ENCODE data around the gene HNRNPK. TPM values are rescaled to one million over a fixed set of nuclear protein-coding genes. Genes with fewer than 3 reads are reported as not detected.

Gene HNRNPK
- total and polyA plus RNA-seq, 10 of the 15 experiments (the other 5 are each of a cell fraction or from before 2014, with no cell fraction given), result 235 to 970 (median 652) TPM

- H2AFZ ChIP-seq (ENCODE audit: control insufficient read depth, low read depth, low read length), result no peak overlapping the region
- no peaks in the 10 kb centered on the region for H3K79me2 ChIP-seq (ENCODE audit: control insufficient read depth, insufficient read depth, low read length)
- ChIA-PET CTCF (interaction anchor here (0.8 to 1.1 kb wide), 4 partner anchors 9 to 330 kb away, joined by 3 to 5 read pairs (median 4); partner anchors contain the start of gene KIF27), SMC1A (ENCODE audit: uncharacterized antibody, unreplicated experiment) (interaction anchor here (0.6 to 0.9 kb wide), 2 partner anchors 9 to 439 kb away, joined by 3 read pairs; no protein-coding TSS in a partner anchor), POLR2A (no interaction called here), RAD21 (ENCODE audit: unreplicated experiment) (no interaction called here)
- intact Hi-C loops (cut with micrococcal nuclease; ENCODE audit: unreplicated experiment), result no loop called here
- in situ Hi-C loops (cut with MboI), result no loop called here
- no peak overlapping the region for H3K27ac ChIP-seq (ENCODE audit: control insufficient read depth, insufficient read depth)
- ATAC-seq (peak; percentile 38), FAIRE-seq (no peak), DNase-seq (ENCODE audit: low read depth, low spot score) (no peak)
- no peaks in the 10 kb centered on the region for H3K27me3 ChIP-seq (replicated peaks in 1 of 2; ENCODE audit: control insufficient read depth in 2 of 2, insufficient read depth in 2 of 2, low read length in 1 of 2)
- no peak overlapping the region for H3K4me3 ChIP-seq
- no peaks in the 10 kb centered on the region for H3K9me3 ChIP-seq (replicated peaks; ENCODE audit: control insufficient read depth, insufficient read depth, low read length)
- WGBS (ENCODE audit: insufficient coverage, insufficient replicate concordance, low lambda C conversion rate, missing lambda C conversion rate), result 84% methylated on average over 5 of the region's 5 CpGs
- BruUV-seq (replicated peaks), result no TSS peak
- no peak overlapping the region for H3K9ac ChIP-seq (ENCODE audit: control insufficient read depth, insufficient read depth, low read length)
- no peaks in the 10 kb centered on the region for H4K20me1 ChIP-seq (ENCODE audit: control insufficient read depth, insufficient read depth)
- no peak overlapping the region for H3K4me2 ChIP-seq (ENCODE audit: control insufficient read depth, insufficient read depth)
- no peaks in the 10 kb centered on the region for H3K36me3 ChIP-seq (ENCODE audit: control insufficient read depth in 2 of 2, insufficient read depth in 2 of 2, low read length in 1 of 2)
- TF ChIP-seq IKZF1 (conservative IDR thresholded peaks at IDR 0.05), result 0 out of 2 replicates have a peak, but pooled peaks have one; percentile 15
- TF ChIP-seq E4F1 (IDR thresholded peaks at IDR 0.05; ENCODE audit: borderline replicate concordance, partially characterized antibody), result no peak
- TF ChIP-seq IRF4 (IDR thresholded peaks at IDR 0.05; ENCODE audit: low read depth, low read length), result no peak
- TF ChIP-seq SP1 (IDR thresholded peaks at IDR 0.05; ENCODE audit: low read depth, low read length), result no peak
- H3K4me1 ChIP-seq (ENCODE audit: control insufficient read depth, insufficient read depth, low read length), result no peaks in the 10 kb centered on the region
Measured at GRCh38 chr9:83930881-83931280, 49.1 kb downstream of the HNRNPK start.

- ChIA-PET SMC1A (ENCODE audit: uncharacterized antibody, unreplicated experiment) (interaction anchor here (0.6 to 1.0 kb wide), 2 partner anchors 26 to 438 kb away, joined by 3 to 5 read pairs; no protein-coding TSS in a partner anchor), POLR2A (no interaction called here)
- ATAC-seq, result no peak
- TF ChIP-seq NBN (IDR thresholded peaks at IDR 0.05), result no peak
- no peak for TF ChIP-seq ESRRA (IDR thresholded peaks at IDR 0.05; ENCODE audit: low read length)
- TF ChIP-seq ZNF592 (IDR thresholded peaks at IDR 0.05), result no peak
- no peak for TF ChIP-seq MTA3 (IDR thresholded peaks at IDR 0.05; ENCODE audit: borderline replicate concordance, low read length)
- TF ChIP-seq EED (IDR thresholded peaks at IDR 0.05; ENCODE audit: low read depth), result no peak
- TF ChIP-seq TAF1 (IDR thresholded peaks at IDR 0.05; ENCODE audit: borderline replicate concordance, low read depth, low read length), result no peak
- TF ChIP-seq ATF3 (IDR thresholded peaks at IDR 0.05; ENCODE audit: borderline replicate concordance, extremely low read depth, low read depth, low read length), result no peak
Measured at GRCh38 chr9:83927591-83927990, 52.4 kb downstream of the HNRNPK start.

More at GRCh38 chr9:83927591-83927990, 52.4 kb downstream of the HNRNPK start:
- no peak for DNase-seq (ENCODE audit: low read depth, low spot score)
- ChIA-PET RAD21 (ENCODE audit: unreplicated experiment) (no interaction called here), CTCF (interaction anchor here (0.6 to 1.1 kb wide), 3 partner anchors 10 to 387 kb away, joined by 3 to 5 read pairs (median 4); no protein-coding TSS in a partner anchor)
- Histone ChIP-seq H3K4me1 (ENCODE audit: control insufficient read depth, insufficient read depth, low read length) (no peaks in the 10 kb centered on the region; the same call in 1 of the 2 replicates), H3K9ac (ENCODE audit: control insufficient read depth, insufficient read depth, low read length) (no peak overlapping the region), H3K27me3 (replicated peaks in 1 of 2; ENCODE audit: control insufficient read depth in 2 of 2, insufficient read depth in 2 of 2, low read length in 1 of 2) (no peaks in the 10 kb centered on the region), H4K20me1 (ENCODE audit: control insufficient read depth, insufficient read depth) (no peaks in the 10 kb centered on the region), H2AFZ (ENCODE audit: control insufficient read depth, low read depth, low read length) (no peak overlapping the region), H3K4me3 (no peak overlapping the region), H3K79me2 (ENCODE audit: control insufficient read depth, insufficient read depth, low read length) (no peaks in the 10 kb centered on the region), H3K36me3 (ENCODE audit: control insufficient read depth in 2 of 2, insufficient read depth in 2 of 2, low read length in 1 of 2) (no peaks in the 10 kb centered on the region), H3K9me3 (replicated peaks; ENCODE audit: control insufficient read depth, insufficient read depth, low read length) (no peaks in the 10 kb centered on the region), H3K4me2 (ENCODE audit: control insufficient read depth, insufficient read depth) (no peak overlapping the region), H3K27ac (ENCODE audit: control insufficient read depth, insufficient read depth) (no peak overlapping the region)
- FAIRE-seq, result no peak
- BruUV-seq (replicated peaks), result no TSS peak
- in situ Hi-C loops (cut with MboI), result no loop called here
- 90% methylated on average over 1 of the region's 1 CpG for WGBS (ENCODE audit: insufficient coverage, insufficient replicate concordance, low lambda C conversion rate, missing lambda C conversion rate)
- intact Hi-C loops (cut with micrococcal nuclease; ENCODE audit: unreplicated experiment), result no loop called here
